ENCODE data around the gene SORBS1. TPM values are rescaled to one million over a fixed set of nuclear protein-coding genes. Genes with fewer than 3 reads are reported as not detected.
"Not testable (repeated sequence)": the region's sequence is repeated elsewhere in the genome, so short reads cannot be mapped to it uniquely, and the experiment has no call there.

The SORBS1 gene
- total and polyA plus RNA-seq, 4 experiments from 2014 or later = 0.67 to 0.93 (median 0.75) TPM; not detected in 1

GRCh38 chr10:95467642-95468041, 93.5 kb downstream of the SORBS1 start:
- H3K4me1 ChIP-seq (ENCODE audit: insufficient read depth, low read length); H3K27me3 ChIP-seq (ENCODE audit: insufficient read depth, low read length); H3K4me1 Mint-ChIP-seq; H3K4me3 Mint-ChIP-seq; H3K9me3 Mint-ChIP-seq; H3K27ac ChIP-seq (ENCODE audit: low read depth, low read length); H3K27me3 Mint-ChIP-seq; H3K27ac Mint-ChIP-seq; H3K9me3 ChIP-seq (ENCODE audit: control insufficient read depth in 1 of 2, low read length in 2 of 2); DNase-seq; POLR2A ChIA-PET (ENCODE audit: partially characterized antibody); intact Hi-C loops (cut with micrococcal nuclease); H3K36me3 Mint-ChIP-seq; H3K36me3 ChIP-seq (ENCODE audit: insufficient read depth, low read length); H3K4me3 ChIP-seq (ENCODE audit: low read length in 2 of 2): not testable (repeated sequence)
- CTCF ChIA-PET (ENCODE audit: partially characterized antibody) = interaction anchor here (0.6 kb wide), 1 partner anchor 130 kb away, joined by 4 read pairs; no protein-coding TSS in a partner anchor

GRCh38 chr10:95467162-95467599, 94.0 kb downstream of the SORBS1 start:
- no peaks in the 10 kb centered on the region for H3K27me3 ChIP-seq (ENCODE audit: insufficient read depth, low read length)
- H3K4me1 ChIP-seq (ENCODE audit: insufficient read depth, low read length) = no peaks in the 10 kb centered on the region
- ChIA-PET CTCF (ENCODE audit: partially characterized antibody) (no interaction called here), POLR2A (ENCODE audit: partially characterized antibody) (no interaction called here)
- no peak overlapping the region for H3K4me3 ChIP-seq (ENCODE audit: low read length in 2 of 2)
- intact Hi-C loops (cut with micrococcal nuclease) = no loop called here
- no peak overlapping the region for H3K4me3 Mint-ChIP-seq
- H3K9me3 ChIP-seq (ENCODE audit: control insufficient read depth in 1 of 2, low read length in 2 of 2) = no peaks in the 10 kb centered on the region
- H3K36me3 Mint-ChIP-seq = no peaks in the 10 kb centered on the region
- DNase-seq = no peak
- H3K36me3 ChIP-seq (ENCODE audit: insufficient read depth, low read length) = no peaks in the 10 kb centered on the region
- H3K9me3 Mint-ChIP-seq = no peaks in the 10 kb centered on the region
- peaks cover 4 to 6% of the 10 kb centered on the region in 2 donors for H3K27me3 Mint-ChIP-seq
- H3K27ac Mint-ChIP-seq = no peak overlapping the region
- H3K27ac ChIP-seq (ENCODE audit: low read depth, low read length) = no peak overlapping the region
- no peaks in the 10 kb centered on the region for H3K4me1 Mint-ChIP-seq

- Histone ChIP-seq H3K27me3 (ENCODE audit: insufficient read depth, low read length) (no peaks in the 10 kb centered on the region), H3K36me3 (ENCODE audit: insufficient read depth, low read length) (no peaks in the 10 kb centered on the region), H3K4me1 (ENCODE audit: insufficient read depth, low read length) (no peaks in the 10 kb centered on the region), H3K9me3 (ENCODE audit: control insufficient read depth in 1 of 2, low read length in 2 of 2) (no peaks in the 10 kb centered on the region), H3K27ac (ENCODE audit: low read depth, low read length) (no peak overlapping the region), H3K4me3 (ENCODE audit: low read length in 2 of 2) (no peak overlapping the region)
- Mint-ChIP-seq H3K27me3 (peaks cover 4 to 5% of the 10 kb centered on the region in 2 donors), H3K4me3 (no peak overlapping the region), H3K36me3 (no peaks in the 10 kb centered on the region), H3K27ac (no peak overlapping the region), H3K9me3 (no peaks in the 10 kb centered on the region), H3K4me1 (no peaks in the 10 kb centered on the region)
- intact Hi-C loops (cut with micrococcal nuclease) = no loop called here
- ChIA-PET CTCF (ENCODE audit: partially characterized antibody) (no interaction called here), POLR2A (ENCODE audit: partially characterized antibody) (no interaction called here)
- no peak for DNase-seq
These were observed 94.7 kb downstream of the SORBS1 start for GRCh38 chr10:95466436-95466835.

GRCh38 chr10:95464280-95464679, 96.9 kb downstream of the SORBS1 start:
- H3K9me3 Mint-ChIP-seq = no peaks in the 10 kb centered on the region
- Histone ChIP-seq H3K36me3 (ENCODE audit: insufficient read depth, low read length) (no peaks in the 10 kb centered on the region), H3K27ac (ENCODE audit: low read depth, low read length) (no peak overlapping the region), H3K9me3 (ENCODE audit: control insufficient read depth in 1 of 2, low read length in 2 of 2) (no peaks in the 10 kb centered on the region), H3K4me1 (ENCODE audit: insufficient read depth, low read length) (no peaks in the 10 kb centered on the region), H3K4me3 (ENCODE audit: low read length in 2 of 2) (no peak overlapping the region), H3K27me3 (ENCODE audit: insufficient read depth, low read length) (no peaks in the 10 kb centered on the region)
- intact Hi-C loops (cut with micrococcal nuclease) = no loop called here
- no peak for DNase-seq
- no peaks in the 10 kb centered on the region for H3K4me1 Mint-ChIP-seq
- peaks cover 1 to 5% of the 10 kb centered on the region in 2 donors for H3K27me3 Mint-ChIP-seq
- no peak overlapping the region for H3K27ac Mint-ChIP-seq
- H3K4me3 Mint-ChIP-seq = no peak overlapping the region
- no peaks in the 10 kb centered on the region for H3K36me3 Mint-ChIP-seq
- POLR2A ChIA-PET (ENCODE audit: partially characterized antibody) = no interaction called here
- CTCF ChIA-PET (ENCODE audit: partially characterized antibody) = interaction anchor here (1.1 kb wide), 1 partner anchor 34 kb away, joined by 3 read pairs; no protein-coding TSS in a partner anchor

- DNase-seq = no peak
- H3K4me1 Mint-ChIP-seq = no peaks in the 10 kb centered on the region
- Histone ChIP-seq H3K27me3 (ENCODE audit: insufficient read depth, low read length) (no peaks in the 10 kb centered on the region), H3K36me3 (ENCODE audit: insufficient read depth, low read length) (no peaks in the 10 kb centered on the region), H3K4me1 (ENCODE audit: insufficient read depth, low read length) (no peaks in the 10 kb centered on the region), H3K4me3 (ENCODE audit: low read length in 2 of 2) (no peak overlapping the region), H3K27ac (ENCODE audit: low read depth, low read length) (no peak overlapping the region), H3K9me3 (ENCODE audit: control insufficient read depth in 1 of 2, low read length in 2 of 2) (no peaks in the 10 kb centered on the region)
- H3K36me3 Mint-ChIP-seq = no peaks in the 10 kb centered on the region
- H3K4me3 Mint-ChIP-seq = no peak overlapping the region
- no peaks in the 10 kb centered on the region for H3K9me3 Mint-ChIP-seq
- ChIA-PET CTCF (ENCODE audit: partially characterized antibody) (no interaction called here), POLR2A (ENCODE audit: partially characterized antibody) (no interaction called here)
- no peak overlapping the region for H3K27ac Mint-ChIP-seq
- intact Hi-C loops (cut with micrococcal nuclease) = no loop called here
- H3K27me3 Mint-ChIP-seq = peaks cover 1 to 2% of the 10 kb centered on the region in 2 donors
These were observed 98.2 kb downstream of the SORBS1 start for GRCh38 chr10:95462740-95463667.

GRCh38 chr10:95461611-95462010, 99.6 kb downstream of the SORBS1 start:
- intact Hi-C loops (cut with micrococcal nuclease) = no loop called here
- Histone ChIP-seq H3K9me3 (ENCODE audit: control insufficient read depth in 1 of 2, low read length in 2 of 2) (no peaks in the 10 kb centered on the region), H3K4me1 (ENCODE audit: insufficient read depth, low read length) (no peaks in the 10 kb centered on the region), H3K4me3 (ENCODE audit: low read length in 2 of 2) (no peak overlapping the region), H3K36me3 (ENCODE audit: insufficient read depth, low read length) (no peaks in the 10 kb centered on the region), H3K27ac (ENCODE audit: low read depth, low read length) (no peak overlapping the region), H3K27me3 (ENCODE audit: insufficient read depth, low read length) (no peaks in the 10 kb centered on the region)
- no peaks in the 10 kb centered on the region for H3K36me3 Mint-ChIP-seq
- no peaks in the 10 kb centered on the region for H3K4me1 Mint-ChIP-seq
- POLR2A ChIA-PET (ENCODE audit: partially characterized antibody) = no interaction called here
- peaks cover 1 to 2% of the 10 kb centered on the region in 2 donors for H3K27me3 Mint-ChIP-seq
- CTCF ChIA-PET (ENCODE audit: partially characterized antibody) = interaction anchor here (1.3 kb wide), 1 partner anchor 19 kb away, joined by 3 read pairs; no protein-coding TSS in a partner anchor
- no peaks in the 10 kb centered on the region for H3K9me3 Mint-ChIP-seq
- no peak overlapping the region for H3K27ac Mint-ChIP-seq
- no peak overlapping the region for H3K4me3 Mint-ChIP-seq
- no peak for DNase-seq

GRCh38 chr10:95459446-95460045, 101.6 kb downstream of the SORBS1 start:
- H3K36me3 Mint-ChIP-seq = no peaks in the 10 kb centered on the region
- ChIA-PET POLR2A (ENCODE audit: partially characterized antibody) (no interaction called here), CTCF (ENCODE audit: partially characterized antibody) (interaction anchor here (0.9 to 1.1 kb wide), 2 partner anchors 13 to 29 kb away, joined by 5 to 7 read pairs; no protein-coding TSS in a partner anchor)
- Histone ChIP-seq H3K27ac (ENCODE audit: low read depth, low read length) (no peak overlapping the region), H3K4me3 (ENCODE audit: low read length in 2 of 2) (no peak overlapping the region), H3K4me1 (ENCODE audit: insufficient read depth, low read length) (no peaks in the 10 kb centered on the region), H3K9me3 (ENCODE audit: control insufficient read depth in 1 of 2, low read length in 2 of 2) (no peaks in the 10 kb centered on the region), H3K27me3 (ENCODE audit: insufficient read depth, low read length) (no peaks in the 10 kb centered on the region), H3K36me3 (ENCODE audit: insufficient read depth, low read length) (no peaks in the 10 kb centered on the region)
- H3K27ac Mint-ChIP-seq = no peak overlapping the region
- H3K9me3 Mint-ChIP-seq = no peaks in the 10 kb centered on the region
- peaks cover 5 to 7% of the 10 kb centered on the region in 2 donors for H3K27me3 Mint-ChIP-seq
- intact Hi-C loops (cut with micrococcal nuclease) = no loop called here
- DNase-seq = no peak
- H3K4me3 Mint-ChIP-seq = no peak overlapping the region
- H3K4me1 Mint-ChIP-seq = no peaks in the 10 kb centered on the region

Data from CD4-positive, alpha-beta memory T cell (primary cell).